B cell (primary cell): ENCODE measurements around the gene DENND4B. TPM values are rescaled to one million over a fixed set of nuclear protein-coding genes. Genes with fewer than 3 reads are reported as not detected.

ENCODE experiments used
- ATAC-seq: fragments of 200-7000 bp; cut with Tn5 transposase; one replicate; pipeline ENCODE4 v1.10.0; 2021; ENCODE audit warnings: low read depth, mild to moderate bottlenecking, moderate number of reproducible peaks, moderate library complexity
- CTCF ChIA-PET: fragments of 350-600 bp; sonication (Branson Sonifier 250); formaldehyde crosslinking; loops from one replicate; lab custom pipeline; 2021; ENCODE audit warnings: antibody characterized with exemption, inconsistent platforms; lab: Charles Lee
- POLR2A ChIA-PET: fragments of 350-600 bp; sonication (Branson Sonifier 250); formaldehyde crosslinking; loops from one replicate; lab custom pipeline; 2021; ENCODE audit warnings: antibody characterized with exemption; lab: Charles Lee
- DNase-seq: peaks from one replicate; pipeline ENCODE4 v3.0.0; 2013
- H2AFZ ChIP-seq: 2 replicates; pipeline ENCODE4 v1.6.1; 2012; ENCODE audit warnings: mild to moderate bottlenecking, low read depth, low read length; ENCODE audit not compliant: insufficient read depth, poor library complexity, severe bottlenecking
- H3K27ac ChIP-seq, 2 donors: 1 replicate in 1 of 2; 2 replicates in 1 of 2; pipeline ENCODE4 v1.5.1; 2012 to 2013; ENCODE audit warnings: low read length in 2 of 2, mild to moderate bottlenecking in 2 of 2, moderate library complexity in 1 of 2
- H3K27me3 ChIP-seq, 4 experiments: fragments of 200-600 bp in 1 of 4; sonication (generic) in 1 of 4; replicated peaks in 1 of 4; 1 replicate in 2 of 4; 2 replicates in 2 of 4; pipeline versions ENCODE4 v1.6.1 to v1.7.0; 2013 to 2016; ENCODE audit warnings: low read length in 3 of 4, mild to moderate bottlenecking in 2 of 4, mixed read lengths in 1 of 4, moderate library complexity in 1 of 4; ENCODE audit not compliant: insufficient read depth in 4 of 4, control insufficient read depth in 3 of 4; ENCODE audit errors: control extremely low read depth in 1 of 4
- H3K36me3 ChIP-seq, 2 experiments: replicated peaks in 1 of 2; 1 replicate in 1 of 2; 2 replicates in 1 of 2; pipeline versions ENCODE4 v1.6.1 to v1.7.1; 2013; ENCODE audit warnings: low read length in 1 of 2; ENCODE audit not compliant: insufficient read depth in 2 of 2, control insufficient read depth in 1 of 2; ENCODE audit errors: control extremely low read depth in 1 of 2, extremely low read depth in 1 of 2
- H3K4me1 ChIP-seq, 2 donors: fragments of 200-600 bp in 1 of 2; sonication (generic) in 1 of 2; 1 replicate in 1 of 2; 2 replicates in 1 of 2; pipeline versions ENCODE4 v1.5.1 to v1.6.1; 2013 to 2017; ENCODE audit warnings: low read length in 2 of 2; ENCODE audit not compliant: control insufficient read depth in 2 of 2, insufficient read depth in 2 of 2
- H3K4me2 ChIP-seq: replicated peaks from 2 replicates; pipeline ENCODE3; 2012; ENCODE audit warnings: mild to moderate bottlenecking, low read depth, low read length; ENCODE audit not compliant: poor library complexity, severe bottlenecking
- H3K4me3 ChIP-seq, 5 experiments: fragments of 200-600 bp in 1 of 5; sonication (generic) in 1 of 5; 1 replicate in 3 of 5; 2 replicates in 2 of 5; pipeline versions ENCODE4 v1.5.1 to v1.7.0; 2011 to 2016; ENCODE audit warnings: low read length in 4 of 5, mild to moderate bottlenecking in 4 of 5, low read depth in 2 of 5, control low read depth in 1 of 5, moderate library complexity in 1 of 5; ENCODE audit not compliant: insufficient read depth in 1 of 5; ENCODE audit errors: control extremely low read depth in 1 of 5, extremely low read depth in 1 of 5
- H3K79me2 ChIP-seq: fragments of 200-600 bp; sonication (generic); one replicate; pipeline ENCODE4 v1.6.0; 2016; ENCODE audit warnings: low read length; ENCODE audit not compliant: control insufficient read depth, insufficient read depth
- H3K9ac ChIP-seq: fragments of 200-600 bp; sonication (generic); 2 replicates; pipeline ENCODE4 v1.6.1; 2017; ENCODE audit warnings: mild to moderate bottlenecking, low read length, moderate library complexity
- H3K9me3 ChIP-seq, 3 donors: one replicate each; pipeline versions ENCODE4 v1.6.1 to v1.7.1; 2013; ENCODE audit warnings: low read length in 2 of 3; ENCODE audit not compliant: control insufficient read depth in 2 of 3, insufficient read depth in 1 of 3; ENCODE audit errors: control extremely low read depth in 1 of 3
- H4K20me1 ChIP-seq: 2 replicates; pipeline ENCODE4 v1.6.0; 2012; ENCODE audit warnings: mild to moderate bottlenecking, low read length; ENCODE audit not compliant: insufficient read depth, control insufficient read depth, poor library complexity, severe bottlenecking
- H3K27ac Mint-ChIP-seq: one replicate; pipeline ENCODE4 v1.8.0; 2021; ENCODE audit warnings: mixed read lengths
- H3K27me3 Mint-ChIP-seq: one replicate; pipeline ENCODE4 v1.8.0; 2021; ENCODE audit warnings: mixed read lengths
- H3K4me1 Mint-ChIP-seq: one replicate; pipeline ENCODE4 v1.8.0; 2021; ENCODE audit warnings: mixed read lengths
- H3K4me3 Mint-ChIP-seq: one replicate; pipeline ENCODE4 v1.8.0; 2021; ENCODE audit warnings: mixed read lengths
- H3K9me3 Mint-ChIP-seq: one replicate; pipeline ENCODE4 v1.8.0; 2022; ENCODE audit warnings: mixed read lengths; ENCODE audit not compliant: insufficient read depth
- CTCF ChIP-seq: fragments of 200-600 bp; IDR thresholded peaks from one replicate; pipeline ENCODE4 v1.8.0; 2022; ENCODE audit warnings: antibody characterized with exemption, mild to moderate bottlenecking
- EZH2 ChIP-seq: IDR thresholded peaks from 2 replicates; pipeline ENCODE4 v1.6.1; 2012; ENCODE audit warnings: borderline replicate concordance, low read depth, mild to moderate bottlenecking, moderate library complexity, low read length; ENCODE audit not compliant: insufficient read depth, poor library complexity, severe bottlenecking
- WGBS: methylation state at CpG from one replicate; pipeline ENCODE4 v1.1.5; 2013; ENCODE audit warnings: missing lambda C conversion rate; ENCODE audit not compliant: insufficient coverage; 5-methylcytosine and 5-hydroxymethylcytosine counted together
- intact Hi-C: fragments of 100-400 bp; cut with micrococcal nuclease; formaldehyde crosslinking; loops from one replicate; pipeline ENCODE4 v1.10.0; 2022
- polyA plus RNA-seq: library from polyadenylated mRNA; depleted of rRNA; stranded (reverse); fragments of >200 nt; gene quantifications from 2 replicates; pipeline ENCODE4 v1.2.3, GENCODE V29; 2012
- total RNA-seq, 2 donors: library from RNA; stranded (reverse); fragments of 120-200 nt in 1 of 2; gene quantifications; 1 replicate in 1 of 2; 2 replicates in 1 of 2; pipeline versions ENCODE4 v1.2.3 to v1.2.4, GENCODE V29; 2013 to 2022

DENND4B gene
- total and polyA plus RNA-seq, 2 donors (not counting 1 experiment from before 2014, with no cell fraction given) = 275 to 389 TPM

GRCh38 chr1:153968972-153969371, 22.5 kb upstream of the DENND4B start:
- H2AFZ ChIP-seq = peak overlapping the region; percentile 93
- H3K27ac ChIP-seq = no peak overlapping the region
- no peak for ATAC-seq

More at GRCh38 chr1:153968972-153969371, 22.5 kb upstream of the DENND4B start:
- peaks cover 36% of the 10 kb centered on the region for H3K4me1 Mint-ChIP-seq
- Histone ChIP-seq H3K36me3 (peaks cover 0 to 11% of the 10 kb centered on the region in 2 experiments), H4K20me1 (no peaks in the 10 kb centered on the region), H3K9ac (no peak overlapping the region), H3K4me3 (no peak overlapping the region), H3K4me1 (peaks cover 35 to 41% of the 10 kb centered on the region in 2 donors), H3K27me3 (no peaks in the 10 kb centered on the region), H3K9me3 (no peaks in the 10 kb centered on the region), H3K79me2 (peaks cover 32% of the 10 kb centered on the region), H3K4me2 (peak overlapping the region; percentile 95)
- H3K27ac Mint-ChIP-seq = peak overlapping the region; percentile 82
- peak overlapping the region; percentile 98 for H3K4me3 Mint-ChIP-seq
- no peaks in the 10 kb centered on the region for H3K27me3 Mint-ChIP-seq
- H3K9me3 Mint-ChIP-seq = no peaks in the 10 kb centered on the region
- ChIA-PET POLR2A (interaction anchor here (0.6 to 5.3 kb wide), 4 partner anchors 11 to 215 kb away, joined by 11 to 64 read pairs (median 30); partner anchors contain the start of genes CRTC2, DENND4B and RPS27), CTCF (interaction anchor here (0.8 to 3.6 kb wide), 4 partner anchors 17 to 177 kb away, joined by 3 to 26 read pairs (median 6); partner anchors contain the start of gene RAB13)
- intact Hi-C loops = no loop called here
- TF ChIP-seq CTCF (no peak), EZH2 (no peak)
- 23% methylated on average over 2 of the region's 2 CpGs for WGBS
- no peak for DNase-seq
